HFF-Myc (cell line): ENCODE measurements around the gene KRTAP5-4.
"Not testable (repeated sequence)": the region's sequence is repeated elsewhere in the genome, so short reads cannot be mapped to it uniquely, and the experiment has no call there.

Experiments used
- DNase-seq: peaks from one replicate; pipeline ENCODE4 v3.0.0-alpha.2; 2011; ENCODE audit warnings: low read depth; ENCODE audit errors: extremely low read depth
- H3K4me3 ChIP-seq: replicated peaks from 2 replicates; pipeline ENCODE4 v1.5.1; 2011; ENCODE audit warnings: low read depth, mild to moderate bottlenecking, control low read depth, low read length
- TF ChIP-seq, protein P1 (sequence below): IDR thresholded peaks from 2 replicates; pipeline ENCODE4 v1.5.1; 2012; ENCODE audit warnings: mild to moderate bottlenecking, low read depth, low read length, control low read depth; ENCODE audit errors: missing control alignments

The KRTAP5-4 gene

GRCh38 chr11:1622086-1622485, at the start of gene KRTAP5-4:
KRTAP5-4 (minus strand) TSS chr11:1622138; CDS start chr11:1622093, 45 bp downstream.
- no peak within 1 kb of the TSS for H3K4me3 ChIP-seq
- TF ChIP-seq, protein P1, sequence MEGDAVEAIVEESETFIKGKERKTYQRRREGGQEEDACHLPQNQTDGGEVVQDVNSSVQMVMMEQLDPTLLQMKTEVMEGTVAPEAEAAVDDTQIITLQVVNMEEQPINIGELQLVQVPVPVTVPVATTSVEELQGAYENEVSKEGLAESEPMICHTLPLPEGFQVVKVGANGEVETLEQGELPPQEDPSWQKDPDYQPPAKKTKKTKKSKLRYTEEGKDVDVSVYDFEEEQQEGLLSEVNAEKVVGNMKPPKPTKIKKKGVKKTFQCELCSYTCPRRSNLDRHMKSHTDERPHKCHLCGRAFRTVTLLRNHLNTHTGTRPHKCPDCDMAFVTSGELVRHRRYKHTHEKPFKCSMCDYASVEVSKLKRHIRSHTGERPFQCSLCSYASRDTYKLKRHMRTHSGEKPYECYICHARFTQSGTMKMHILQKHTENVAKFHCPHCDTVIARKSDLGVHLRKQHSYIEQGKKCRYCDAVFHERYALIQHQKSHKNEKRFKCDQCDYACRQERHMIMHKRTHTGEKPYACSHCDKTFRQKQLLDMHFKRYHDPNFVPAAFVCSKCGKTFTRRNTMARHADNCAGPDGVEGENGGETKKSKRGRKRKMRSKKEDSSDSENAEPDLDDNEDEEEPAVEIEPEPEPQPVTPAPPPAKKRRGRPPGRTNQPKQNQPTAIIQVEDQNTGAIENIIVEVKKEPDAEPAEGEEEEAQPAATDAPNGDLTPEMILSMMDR, result no peak
- DNase-seq, result no peak

- TF ChIP-seq, protein P1, result no peak
- no peak for DNase-seq
- no peak overlapping the region for H3K4me3 ChIP-seq
Measured at GRCh38 chr11:1671658-1672057, 49.7 kb upstream of the KRTAP5-4 start.

GRCh38 chr11:1670905-1671371, 49.0 kb upstream of the KRTAP5-4 start:
- H3K4me3 ChIP-seq, result no peak overlapping the region
- TF ChIP-seq, protein P1, result no peak
- DNase-seq, result no peak

GRCh38 chr11:1670457-1670856, 48.5 kb upstream of the KRTAP5-4 start:
- DNase-seq, result not testable (repeated sequence)

GRCh38 chr11:1669546-1670218, 47.7 kb upstream of the KRTAP5-4 start:
- TF ChIP-seq, protein P1, result no peak
- H3K4me3 ChIP-seq, result no peak overlapping the region
- DNase-seq, result no peak

More at GRCh38 chr11:1670457-1670856, 48.5 kb upstream of the KRTAP5-4 start:
- not testable (repeated sequence) for H3K4me3 ChIP-seq

- no peak for DNase-seq
- H3K4me3 ChIP-seq, result no peak overlapping the region
- TF ChIP-seq, protein P1, result no peak
Measured at GRCh38 chr11:1668911-1669473, 47.1 kb upstream of the KRTAP5-4 start.

GRCh38 chr11:1667906-1668305, 46.0 kb upstream of the KRTAP5-4 start:
- TF ChIP-seq, protein P1, result no peak
- no peak overlapping the region for H3K4me3 ChIP-seq
- no peak for DNase-seq
